GM19395 (cell line): ENCODE results near the gene GPR162.
"Not testable (repeated sequence)": the region's sequence is repeated elsewhere in the genome, so short reads cannot be mapped to it uniquely, and the experiment has no call there.

Experiments
- ATAC-seq: cut with Tn5 transposase; IDR thresholded peaks from one replicate; pipeline ENCODE4 v1.9.1; 2021; ENCODE audit warnings: mild to moderate bottlenecking, moderate library complexity; ENCODE audit not compliant: unreplicated experiment

The GPR162 gene

DNA sequence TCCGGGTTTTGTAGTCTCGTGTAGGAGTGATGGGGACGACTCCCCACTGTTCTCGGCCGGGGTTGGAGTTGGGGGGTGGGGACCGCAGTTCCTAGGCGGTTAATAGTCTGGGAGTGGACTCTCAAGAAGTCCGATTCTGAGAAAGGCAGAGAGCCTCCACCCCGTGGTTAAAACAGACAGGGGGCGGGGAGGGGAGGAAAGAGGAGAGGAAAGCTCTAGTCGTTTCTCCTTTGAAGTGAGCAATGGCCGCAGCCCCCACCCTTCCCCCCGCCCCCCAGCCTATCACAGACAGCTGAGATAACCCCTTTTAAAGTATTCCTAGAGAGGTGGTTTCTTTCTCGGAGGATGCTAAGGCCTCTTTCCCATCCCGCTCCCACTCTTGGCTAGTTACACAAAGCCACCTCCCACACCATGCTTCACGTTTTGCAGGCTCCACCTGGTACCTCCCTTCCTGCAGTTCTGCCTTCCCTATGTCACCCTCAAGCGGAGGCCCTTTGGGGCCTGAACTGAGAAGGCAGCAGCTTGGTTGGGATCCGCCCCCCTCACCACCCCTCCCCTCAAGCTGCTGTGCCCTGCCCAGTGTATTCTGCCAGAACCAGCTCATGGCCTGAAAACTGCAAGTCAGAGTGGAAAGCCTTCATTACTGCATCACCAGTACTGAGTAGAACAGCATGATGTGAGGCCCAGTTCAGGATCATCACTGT is 31.2 kb downstream of the GPR162 start:
- ATAC-seq: no peak

DNA sequence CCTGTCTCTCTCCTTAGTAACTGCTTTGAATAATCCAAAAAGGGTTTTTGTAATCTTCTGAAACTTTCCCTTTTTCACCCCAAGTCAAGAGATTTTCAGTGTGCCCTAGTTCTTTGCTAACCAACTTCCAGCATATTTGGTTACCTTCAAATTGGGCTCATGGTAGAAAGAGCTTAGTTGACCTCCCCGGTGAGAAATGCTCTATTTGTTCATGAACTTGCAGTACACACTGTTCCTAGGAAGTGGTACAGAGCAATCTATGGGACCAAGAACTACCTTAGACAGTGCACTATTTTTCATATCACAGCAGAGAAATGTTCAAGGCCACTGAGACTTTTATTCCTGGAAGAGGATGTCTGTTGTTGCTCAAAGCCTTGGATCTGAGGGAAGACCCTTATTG is 32.0 kb downstream of the GPR162 start:
- no peak for ATAC-seq

DNA sequence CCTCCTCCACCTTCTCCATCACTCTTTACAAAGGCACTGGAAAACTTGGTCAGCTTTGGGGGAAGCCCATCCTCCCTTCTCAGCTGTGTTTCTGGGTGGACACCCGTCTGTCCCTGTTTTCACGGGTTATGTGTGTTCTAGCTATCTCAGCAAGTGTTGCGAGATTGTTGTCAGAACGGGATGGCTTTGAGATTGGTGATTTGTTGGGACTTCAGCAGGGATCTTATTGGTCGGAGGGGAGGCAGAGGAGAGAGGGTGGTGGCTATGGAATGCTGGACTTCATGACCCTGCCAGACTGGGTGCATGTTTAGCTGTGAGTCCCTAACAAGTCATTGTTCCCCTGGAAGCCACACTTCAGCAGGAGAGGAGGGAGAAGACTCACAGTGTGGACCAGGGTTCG is 32.4 kb downstream of the GPR162 start:
- no peak for ATAC-seq

DNA sequence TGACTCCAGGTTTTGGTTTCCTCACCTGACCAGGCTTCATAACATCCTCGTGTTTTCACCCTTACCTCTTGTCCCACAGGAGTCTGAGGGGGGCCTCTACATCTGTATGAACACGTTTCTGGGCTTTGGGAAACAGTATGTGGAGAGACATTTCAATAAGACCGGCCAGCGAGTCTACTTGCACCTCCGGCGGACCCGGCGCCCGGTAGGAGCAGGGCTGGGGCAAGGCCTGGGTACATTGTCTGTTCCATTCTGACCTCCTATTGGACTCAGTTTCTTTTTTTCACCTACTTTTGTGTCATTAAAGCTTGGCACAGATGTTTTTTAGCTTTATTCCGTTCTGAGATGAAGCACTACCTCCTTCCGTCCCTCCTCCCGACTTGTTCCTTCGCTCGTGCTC is 33.7 kb downstream of the GPR162 start:
- ATAC-seq: no peak

DNA sequence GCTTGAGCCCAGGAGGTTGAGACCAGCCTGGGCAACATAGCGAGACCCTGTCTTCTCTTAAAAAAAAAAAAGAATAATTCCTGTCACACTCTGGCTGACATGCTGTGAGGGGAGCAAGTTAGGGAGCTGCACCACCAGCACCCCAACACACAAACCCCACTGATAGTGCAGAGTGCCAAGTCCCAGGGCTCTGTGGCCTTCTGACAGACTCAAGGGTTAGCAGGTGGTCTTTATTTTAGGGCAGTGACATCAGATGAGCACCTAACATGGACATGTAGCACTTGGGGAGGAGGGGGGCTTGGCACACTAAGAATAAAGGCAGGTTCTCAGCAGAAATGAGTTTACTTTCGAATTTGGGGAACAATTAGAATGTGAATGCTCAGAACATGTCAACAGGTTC is 37.2 kb downstream of the GPR162 start:
- ATAC-seq: no peak

DNA sequence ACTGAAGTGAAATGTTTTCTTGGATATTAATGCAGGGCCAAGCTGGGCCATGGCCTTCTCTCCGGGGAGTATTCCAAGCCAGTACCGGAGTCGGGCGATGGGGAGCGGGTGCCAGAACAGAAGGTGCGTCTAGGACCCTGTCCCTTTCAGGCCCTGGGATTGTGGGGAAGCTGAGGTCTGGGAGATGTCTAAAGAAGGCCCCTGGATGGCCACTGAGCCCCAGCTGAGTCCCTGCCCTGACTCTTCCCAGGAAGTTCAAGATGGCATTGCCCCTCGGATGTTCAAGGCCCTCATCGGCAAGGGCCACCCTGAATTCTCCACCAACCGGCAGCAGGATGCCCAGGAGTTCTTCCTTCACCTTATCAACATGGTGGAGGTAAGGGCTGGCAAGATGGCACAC is 38.5 kb downstream of the GPR162 start:
- ATAC-seq: no peak

DNA sequence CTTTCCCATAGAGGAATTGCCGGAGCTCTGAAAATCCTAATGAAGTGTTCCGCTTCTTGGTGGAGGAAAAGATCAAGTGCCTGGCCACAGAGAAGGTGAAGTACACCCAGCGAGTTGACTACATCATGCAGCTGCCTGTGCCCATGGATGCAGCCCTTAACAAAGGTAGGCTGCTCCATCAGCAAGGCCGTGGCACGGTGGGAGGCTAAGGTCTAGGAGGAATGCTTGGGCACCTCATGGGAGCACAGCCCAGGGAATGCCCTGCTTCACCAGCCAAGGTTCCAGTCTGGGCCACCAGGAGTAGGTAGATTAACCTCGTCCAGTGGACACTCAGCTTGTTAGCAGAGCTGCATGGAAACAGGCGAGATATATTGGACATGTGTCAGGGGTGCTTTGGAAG is 39.3 kb downstream of the GPR162 start:
- no peak for ATAC-seq

DNA sequence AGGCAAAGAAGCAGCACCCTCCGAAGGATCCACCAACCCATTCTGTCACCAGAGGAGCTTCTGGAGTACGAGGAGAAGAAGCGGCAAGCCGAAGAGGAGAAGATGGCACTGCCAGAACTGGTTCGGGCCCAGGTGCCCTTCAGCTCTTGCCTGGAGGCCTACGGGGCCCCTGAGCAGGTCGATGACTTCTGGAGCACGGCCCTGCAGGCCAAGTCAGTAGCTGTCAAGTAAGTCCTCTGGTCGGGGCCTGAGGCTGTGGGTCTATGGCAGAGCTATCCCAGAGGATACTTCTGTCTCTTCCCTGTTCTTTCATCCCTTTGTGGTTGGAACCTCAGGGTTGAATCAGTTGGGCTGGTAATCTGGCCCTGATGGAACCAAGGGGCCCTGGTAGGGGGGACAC is 39.8 kb downstream of the GPR162 start:
- no peak for ATAC-seq

DNA sequence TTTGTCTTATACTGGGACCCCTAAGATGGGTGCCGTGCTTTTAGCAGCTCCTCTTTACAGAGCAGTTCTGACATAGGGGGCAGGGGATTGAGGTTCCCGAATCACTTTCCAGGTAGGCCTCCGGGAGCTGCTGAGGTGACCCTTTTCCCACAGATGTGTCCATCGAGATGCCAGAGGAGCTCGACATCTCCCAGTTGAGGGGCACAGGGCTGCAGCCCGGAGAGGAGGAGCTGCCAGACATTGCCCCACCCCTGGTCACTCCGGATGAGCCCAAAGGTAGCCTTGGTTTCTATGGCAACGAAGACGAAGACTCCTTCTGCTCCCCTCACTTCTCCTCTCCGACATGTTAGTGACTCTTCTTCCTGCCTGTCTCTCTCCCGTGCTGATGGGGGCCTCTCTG is 41.4 kb downstream of the GPR162 start:
- ATAC-seq: no peak

DNA sequence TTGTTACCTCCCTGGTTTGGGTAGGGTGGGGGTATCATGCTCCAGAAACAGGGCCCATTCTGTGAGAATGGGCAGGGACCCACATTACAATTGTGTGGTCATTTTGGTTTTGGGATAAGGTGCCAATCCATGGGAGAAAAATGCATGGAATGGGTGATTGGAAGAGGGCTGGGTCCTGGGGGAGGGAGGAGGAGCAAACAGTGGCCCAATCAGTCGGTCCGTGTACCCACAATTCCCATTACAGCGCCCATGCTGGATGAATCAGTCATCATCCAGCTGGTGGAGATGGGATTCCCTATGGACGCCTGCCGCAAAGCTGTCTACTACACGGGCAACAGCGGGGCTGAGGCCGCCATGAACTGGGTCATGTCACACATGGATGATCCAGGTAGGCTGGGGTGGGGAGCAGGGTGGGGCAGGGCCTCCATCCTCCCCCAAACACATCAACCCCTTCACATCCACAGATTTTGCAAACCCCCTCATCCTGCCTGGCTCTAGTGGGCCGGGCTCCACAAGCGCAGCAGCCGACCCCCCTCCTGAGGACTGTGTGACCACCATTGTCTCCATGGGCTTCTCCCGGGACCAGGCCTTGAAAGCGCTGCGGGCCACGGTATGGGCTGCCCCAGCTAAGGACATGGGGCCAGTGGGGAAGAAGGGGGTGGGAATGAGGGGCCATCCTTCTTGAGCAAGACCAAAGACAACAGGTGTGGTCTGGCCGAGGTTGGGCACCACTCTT is 42.1 kb downstream of the GPR162 start:
- no peak for ATAC-seq

DNA sequence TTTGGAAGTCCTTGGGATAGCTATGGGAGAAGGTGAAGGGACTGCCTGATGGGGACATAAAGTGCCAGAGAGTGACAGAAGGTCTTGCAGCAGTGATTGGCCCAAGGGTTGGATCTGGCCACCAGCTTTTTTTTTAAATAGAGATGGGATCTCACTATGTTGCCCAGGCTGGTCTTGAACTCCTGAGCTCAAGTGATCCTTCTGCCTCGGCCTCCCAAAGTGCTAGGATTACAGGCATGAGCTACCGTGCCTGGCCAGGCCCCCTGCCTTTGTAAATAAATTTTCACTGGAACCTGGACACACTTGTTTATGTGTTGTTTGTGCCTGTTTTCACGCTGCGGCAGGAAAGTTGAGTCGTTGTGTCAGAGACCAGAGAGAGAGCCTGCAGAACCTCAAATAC is 43.7 kb downstream of the GPR162 start:
- ATAC-seq: not testable (repeated sequence)

DNA sequence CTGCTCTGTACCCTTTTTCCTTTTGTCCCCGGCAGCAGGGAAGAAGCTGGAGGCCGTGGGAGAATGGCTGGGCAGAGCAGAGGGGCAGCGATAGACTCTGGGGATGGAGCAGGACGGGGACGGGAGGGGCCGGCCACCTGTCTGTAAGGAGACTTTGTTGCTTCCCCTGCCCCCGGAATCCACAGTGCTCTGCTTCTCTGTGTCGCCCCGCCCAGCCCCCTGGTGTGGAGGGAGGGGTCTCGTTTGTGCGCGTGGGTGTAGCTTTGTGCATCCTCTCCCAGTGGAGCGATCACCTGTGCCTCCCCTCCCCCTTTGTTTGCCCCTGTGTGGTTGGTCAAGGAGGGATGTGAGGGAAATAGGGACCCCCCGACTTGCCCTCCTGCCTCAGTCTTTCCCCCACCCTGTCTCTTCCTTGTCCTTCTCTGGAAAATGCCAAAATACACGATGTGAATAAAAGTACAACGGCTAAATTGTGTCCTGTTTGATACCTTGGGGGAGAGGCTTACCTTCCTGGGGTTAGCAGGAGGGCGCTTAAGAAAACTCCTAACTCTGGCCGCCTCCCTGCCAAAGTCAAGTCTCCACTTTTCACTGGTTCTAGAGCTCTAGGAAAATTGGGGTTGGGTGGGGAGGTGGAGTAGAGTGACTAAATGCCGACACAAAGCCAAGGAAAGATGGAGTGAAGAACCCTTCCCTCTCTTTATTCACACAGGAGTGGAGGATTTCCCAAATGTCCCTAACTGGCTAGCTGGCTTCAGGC is 44.7 kb downstream of the GPR162 start:
- no peak for ATAC-seq

DNA sequence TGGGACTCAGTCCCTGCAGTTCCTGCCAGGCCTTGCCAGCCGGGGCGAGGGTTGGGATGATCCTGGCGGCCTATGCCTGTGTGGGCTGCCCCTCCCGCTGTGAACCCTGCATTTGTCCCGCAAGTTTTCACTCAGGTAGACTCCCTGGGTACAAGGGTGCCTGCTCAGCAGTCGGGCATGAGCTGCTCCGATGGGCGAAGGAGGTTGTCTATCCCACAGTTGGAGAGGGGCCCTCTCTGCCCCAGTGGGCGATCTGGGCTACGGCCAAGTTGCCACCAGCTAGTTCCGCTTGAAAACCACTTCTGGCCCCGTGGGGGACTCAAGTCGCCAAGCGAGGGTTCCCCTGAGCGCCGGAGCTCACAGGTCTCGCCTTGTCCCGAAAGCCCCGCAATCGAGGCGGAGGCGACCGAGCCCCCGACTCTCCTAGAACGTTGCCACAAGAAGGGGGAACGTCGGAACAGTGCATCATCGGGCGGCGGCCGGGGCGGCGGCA is 45.3 kb downstream of the GPR162 start:
- peak; percentile 6 for ATAC-seq

DNA sequence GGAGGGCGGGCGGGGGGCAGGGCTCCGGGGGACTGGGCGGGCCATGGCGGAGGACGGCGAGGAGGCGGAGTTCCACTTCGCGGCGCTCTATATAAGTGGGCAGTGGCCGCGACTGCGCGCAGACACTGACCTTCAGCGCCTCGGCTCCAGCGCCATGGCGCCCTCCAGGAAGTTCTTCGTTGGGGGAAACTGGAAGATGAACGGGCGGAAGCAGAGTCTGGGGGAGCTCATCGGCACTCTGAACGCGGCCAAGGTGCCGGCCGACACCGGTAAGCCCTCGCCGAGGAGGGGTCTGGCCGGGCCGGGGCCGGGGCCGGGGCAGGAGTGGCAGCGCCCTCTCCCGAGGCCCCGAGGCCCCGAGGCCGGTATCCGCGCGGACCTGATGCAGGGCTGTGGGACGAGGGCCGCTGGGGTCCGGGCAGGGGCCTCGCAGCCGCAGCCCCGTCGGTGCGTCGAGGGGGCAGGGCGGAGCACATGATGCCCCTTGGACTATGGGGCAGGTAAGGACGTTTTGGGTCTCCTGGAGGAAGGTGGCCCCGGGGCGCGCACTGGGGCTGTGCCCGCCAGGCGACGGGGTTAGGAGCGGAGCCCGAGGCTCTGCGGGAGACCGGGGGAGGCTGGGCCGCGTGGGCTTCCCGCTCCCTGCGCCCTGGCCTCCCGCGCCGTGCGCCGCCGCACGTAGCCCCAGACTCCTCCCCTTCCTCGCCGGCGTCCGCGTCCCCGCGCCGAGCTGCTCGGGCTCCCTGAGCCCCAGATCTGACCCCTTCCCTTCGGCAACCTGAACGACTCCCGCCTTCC is 46.0 kb downstream of the GPR162 start, which contains the start of gene TPI1:
Gene TPI1 (plus strand): TSS at position 119 of the 798 bp plus-strand sequence. CDS start 36 bp downstream, at position 155.
- ATAC-seq: peak; percentile 54

DNA sequence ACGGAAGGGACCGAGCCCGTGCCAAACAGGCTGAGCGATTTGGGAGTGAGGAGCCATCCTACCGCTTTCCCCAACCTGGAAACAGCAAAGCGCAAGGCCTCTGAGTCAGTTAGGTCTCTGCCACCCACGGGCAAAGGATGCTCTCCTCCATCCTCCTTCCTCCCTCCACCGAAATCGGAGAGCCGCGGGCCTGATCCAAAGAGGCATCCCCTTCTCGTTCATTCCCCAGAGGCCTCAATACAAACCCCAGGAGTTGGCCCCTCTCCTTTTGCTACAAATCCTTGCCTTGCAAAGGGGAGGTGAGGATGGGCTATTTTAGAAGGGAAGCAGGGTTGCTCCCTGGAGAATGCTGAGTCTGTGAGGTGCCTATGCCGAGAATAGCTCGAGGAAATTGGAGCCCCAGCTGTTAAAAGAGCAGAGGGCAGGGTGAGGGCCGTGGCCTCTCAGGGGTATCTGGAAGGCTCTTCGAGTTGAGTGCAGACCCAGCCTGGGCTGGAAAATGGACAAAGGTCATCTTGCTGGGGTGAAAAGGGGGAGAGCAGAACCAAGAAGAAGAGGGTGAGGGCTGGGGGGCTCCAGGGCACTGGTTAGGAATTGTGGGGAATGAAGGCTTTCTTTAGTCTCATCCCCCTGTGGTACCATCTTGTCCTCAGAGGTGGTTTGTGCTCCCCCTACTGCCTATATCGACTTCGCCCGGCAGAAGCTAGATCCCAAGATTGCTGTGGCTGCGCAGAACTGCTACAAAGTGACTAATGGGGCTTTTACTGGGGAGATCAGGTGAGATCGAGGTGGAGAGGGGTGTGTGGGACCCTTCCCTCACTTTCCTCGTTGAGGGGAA is 46.8 kb downstream of the GPR162 start:
- no peak for ATAC-seq

DNA sequence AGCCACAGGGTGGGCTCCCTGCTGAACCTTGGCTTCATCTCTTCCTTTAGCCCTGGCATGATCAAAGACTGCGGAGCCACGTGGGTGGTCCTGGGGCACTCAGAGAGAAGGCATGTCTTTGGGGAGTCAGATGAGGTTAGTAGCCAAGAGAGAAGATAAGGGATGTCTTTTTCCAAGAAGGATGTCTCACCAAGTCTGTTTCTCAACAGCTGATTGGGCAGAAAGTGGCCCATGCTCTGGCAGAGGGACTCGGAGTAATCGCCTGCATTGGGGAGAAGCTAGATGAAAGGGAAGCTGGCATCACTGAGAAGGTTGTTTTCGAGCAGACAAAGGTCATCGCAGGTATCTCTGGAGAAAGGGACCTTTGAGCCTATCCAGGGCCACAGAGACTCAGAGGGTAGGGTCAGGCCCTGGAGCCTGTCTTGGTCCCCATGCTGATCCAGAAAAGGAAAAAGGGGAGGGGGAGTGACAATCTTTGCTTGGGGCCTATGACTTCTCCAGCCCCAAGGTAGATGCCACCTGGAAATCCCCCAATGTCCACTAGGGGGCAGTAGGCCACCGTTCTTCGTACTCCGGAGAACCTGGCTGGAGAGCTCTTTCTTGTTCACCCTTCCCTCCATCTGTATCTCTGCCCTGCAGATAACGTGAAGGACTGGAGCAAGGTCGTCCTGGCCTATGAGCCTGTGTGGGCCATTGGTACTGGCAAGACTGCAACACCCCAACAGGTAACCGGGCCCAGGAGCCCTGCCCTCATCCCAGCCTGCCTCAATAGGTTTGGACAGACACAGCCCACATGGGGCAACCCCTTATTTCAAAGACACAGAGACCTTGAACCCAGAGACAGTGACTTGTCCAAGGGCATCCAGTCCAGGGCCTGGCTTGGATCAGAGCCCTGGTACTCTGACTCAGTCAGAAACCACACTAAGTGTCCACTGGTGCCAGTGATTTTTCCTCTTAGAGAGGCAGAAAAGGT is 47.7 kb downstream of the GPR162 start:
- ATAC-seq: no peak

DNA sequence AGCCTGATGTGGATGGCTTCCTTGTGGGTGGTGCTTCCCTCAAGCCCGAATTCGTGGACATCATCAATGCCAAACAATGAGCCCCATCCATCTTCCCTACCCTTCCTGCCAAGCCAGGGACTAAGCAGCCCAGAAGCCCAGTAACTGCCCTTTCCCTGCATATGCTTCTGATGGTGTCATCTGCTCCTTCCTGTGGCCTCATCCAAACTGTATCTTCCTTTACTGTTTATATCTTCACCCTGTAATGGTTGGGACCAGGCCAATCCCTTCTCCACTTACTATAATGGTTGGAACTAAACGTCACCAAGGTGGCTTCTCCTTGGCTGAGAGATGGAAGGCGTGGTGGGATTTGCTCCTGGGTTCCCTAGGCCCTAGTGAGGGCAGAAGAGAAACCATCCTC is 48.7 kb downstream of the GPR162 start:
- ATAC-seq: not testable (repeated sequence)

DNA sequence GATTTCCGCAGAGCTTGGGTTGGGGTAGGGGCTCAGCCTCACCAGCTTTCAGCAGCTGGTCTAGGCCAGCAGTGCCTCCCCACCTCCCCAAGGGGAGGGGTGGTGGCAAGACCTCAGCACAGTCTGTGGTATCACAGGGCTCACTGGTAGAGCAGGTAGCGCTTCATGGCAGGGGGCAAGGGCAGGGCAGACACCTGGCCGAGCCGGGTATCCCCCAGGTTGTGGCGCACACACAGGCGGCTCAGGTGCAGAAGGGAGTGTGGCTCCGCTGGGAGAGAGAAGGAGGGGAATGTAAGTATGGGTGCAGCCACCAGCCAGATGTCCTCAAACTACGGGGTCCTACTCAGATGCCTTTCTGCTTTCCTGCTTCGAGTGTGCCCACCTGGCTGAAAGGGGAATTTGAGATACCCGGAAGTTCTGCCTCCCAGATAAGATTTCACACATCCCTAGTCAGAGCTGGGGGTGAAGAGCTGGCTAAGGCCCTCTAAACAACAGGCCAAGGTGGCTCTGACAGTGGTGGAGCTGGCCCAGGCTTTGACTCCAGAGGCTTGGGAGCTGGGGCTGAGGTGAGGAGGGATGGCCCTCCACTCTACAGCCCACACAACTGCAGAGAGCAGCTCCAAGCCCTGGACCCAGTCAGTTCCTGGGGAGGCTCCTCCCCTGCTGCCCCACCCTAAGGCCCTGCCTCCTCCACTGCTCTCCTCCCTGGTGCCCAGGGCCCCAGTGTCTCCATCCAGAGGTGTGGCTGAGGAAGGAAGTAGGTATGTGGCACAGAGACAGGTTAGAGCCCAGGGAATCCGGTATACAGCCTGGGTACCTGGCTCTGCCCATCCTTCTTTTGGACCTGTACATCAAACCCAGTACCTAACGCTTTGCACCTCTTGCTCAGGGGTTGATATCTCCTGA is 49.7 kb downstream of the GPR162 start:
- no peak for ATAC-seq
